Stimulated activated CD4-positive, alpha-beta T cell treated with anti-CD3 and anti-CD28 coated beads, Interleukin-1b, Interleukin-23, amount 100 ng/mL, for 1 hour (primary cell): ENCODE data around the gene MAP2K7.
"Not testable (repeated sequence)": the region's sequence is repeated elsewhere in the genome, so short reads cannot be mapped to it uniquely, and the experiment has no call there.

ENCODE experiments used
- DNase-seq, 2 donors: peaks; one replicate each; pipeline ENCODE4 v3.0.0-alpha.2; 2020; ENCODE audit warnings: low read depth in 2 of 2

MAP2K7 gene

DNA sequence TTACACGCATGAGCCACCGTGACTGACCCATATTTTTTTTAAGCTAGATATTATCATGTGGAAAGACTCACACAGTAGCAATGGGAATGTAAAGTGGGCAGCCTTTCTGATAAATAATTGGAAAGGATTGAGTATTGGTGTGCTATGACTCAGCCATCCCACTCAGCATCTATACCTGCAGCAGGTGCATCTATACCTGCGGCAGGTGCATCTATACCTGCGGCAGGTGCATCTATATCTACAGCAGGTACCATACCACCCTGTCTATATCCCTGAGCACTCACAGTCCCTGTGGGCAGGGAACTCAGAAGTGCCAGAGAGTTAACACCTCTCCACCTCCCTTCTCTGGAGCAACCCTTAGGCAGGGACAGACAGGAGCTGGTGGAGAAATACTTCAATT lies 20.6 kb upstream of the MAP2K7 start:
- DNase-seq = no peak

GRCh38 chr19:7883796-7884570 lies 19.7 kb upstream of the MAP2K7 start:
- no peak for DNase-seq

DNA sequence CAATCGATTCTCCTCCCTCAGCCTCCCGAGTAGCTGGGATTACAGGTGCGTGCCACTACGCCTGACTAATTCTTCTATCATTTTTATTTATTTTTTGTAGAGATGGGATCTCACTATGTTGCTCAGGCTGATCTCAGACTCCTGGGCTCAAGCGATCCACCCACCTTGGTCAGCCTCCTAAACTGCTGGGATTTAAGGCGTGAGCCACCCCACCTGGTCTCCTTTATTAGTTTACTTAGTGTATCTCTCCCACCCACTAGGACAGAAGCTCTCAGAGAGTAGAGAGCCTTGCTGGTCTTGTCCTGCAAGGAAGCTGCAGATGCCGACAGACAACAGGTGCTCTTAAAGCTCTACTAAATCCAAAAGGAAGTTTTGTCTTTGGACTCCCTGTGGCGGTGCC lies 17.9 kb upstream of the MAP2K7 start:
- no peak for DNase-seq

- no peak for DNase-seq
These were observed 16.1 kb upstream of the MAP2K7 start for GRCh38 chr19:7887408-7888144.

GRCh38 chr19:7888145-7888825 lies 15.4 kb upstream of the MAP2K7 start, which contains the start of gene LRRC8E:
LRRC8E (plus strand) TSS chr19:7888510; CDS start chr19:7895604, 7,094 bp downstream.
- DNase-seq = no peak

- DNase-seq = no peak
These were observed 14.9 kb upstream of the MAP2K7 start for GRCh38 chr19:7888826-7889217.

GRCh38 chr19:7893362-7894101 lies 10.1 kb upstream of the MAP2K7 start:
- DNase-seq = not testable (repeated sequence)

DNA sequence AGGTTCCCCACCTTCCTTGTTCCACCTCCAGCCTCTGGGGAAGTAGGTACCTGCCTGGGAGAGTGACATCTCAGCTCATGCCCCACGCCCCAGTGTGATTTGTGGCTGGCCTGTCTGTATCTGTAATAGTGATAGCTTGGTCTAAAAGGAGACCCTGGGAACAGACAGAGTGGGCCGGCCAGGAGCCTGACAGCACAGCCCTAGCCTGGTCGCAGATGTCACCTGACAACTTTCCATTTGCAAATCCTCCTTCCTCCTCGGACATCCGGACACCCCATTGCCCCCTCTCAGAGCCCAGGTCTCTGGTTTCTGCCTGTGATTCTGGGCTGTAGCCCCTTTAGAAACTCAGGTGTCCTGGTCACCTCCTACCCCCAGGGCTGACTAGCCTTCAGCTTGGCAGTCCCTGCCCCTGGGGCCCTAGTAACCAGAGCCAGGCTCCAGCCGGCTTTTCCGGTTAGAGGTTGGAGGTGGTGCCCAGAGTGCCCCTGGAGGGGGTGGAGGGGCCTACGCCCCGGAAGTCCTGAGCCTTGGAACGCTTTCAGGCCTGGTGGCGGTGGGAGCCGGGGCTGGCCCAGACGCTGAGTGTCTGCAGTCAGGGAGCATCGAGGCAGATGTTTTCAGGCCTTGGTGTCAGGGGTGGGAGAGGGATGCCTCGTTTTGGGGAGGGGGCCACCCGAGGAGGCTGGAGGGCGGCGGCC lies 8.9 kb upstream of the MAP2K7 start:
- DNase-seq = no peak

GRCh38 chr19:7895565-7895964 lies 8.1 kb upstream of the MAP2K7 start:
- no peak for DNase-seq

DNA sequence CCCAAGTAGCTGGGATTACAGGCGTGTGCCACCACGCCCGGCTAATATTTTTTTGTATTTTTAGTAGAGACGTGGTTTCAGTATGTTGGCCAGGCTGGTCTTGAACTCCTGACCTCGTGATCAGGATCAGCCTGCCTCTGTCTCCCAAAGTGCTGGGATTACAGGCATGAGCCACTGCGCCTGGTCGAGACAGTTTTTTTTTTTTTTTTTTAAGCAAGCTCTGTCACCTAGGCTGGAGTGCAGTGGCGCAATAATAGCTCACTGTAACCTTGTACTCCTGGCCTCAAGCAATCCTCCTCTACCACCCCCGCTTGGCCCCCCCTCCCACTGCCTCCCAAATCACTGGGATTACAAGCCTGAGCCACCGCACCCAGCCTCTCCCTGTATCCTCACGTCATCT lies 6.4 kb upstream of the MAP2K7 start:
- no peak for DNase-seq

GRCh38 chr19:7898967-7899366 lies 4.7 kb upstream of the MAP2K7 start:
- no peak for DNase-seq

DNA sequence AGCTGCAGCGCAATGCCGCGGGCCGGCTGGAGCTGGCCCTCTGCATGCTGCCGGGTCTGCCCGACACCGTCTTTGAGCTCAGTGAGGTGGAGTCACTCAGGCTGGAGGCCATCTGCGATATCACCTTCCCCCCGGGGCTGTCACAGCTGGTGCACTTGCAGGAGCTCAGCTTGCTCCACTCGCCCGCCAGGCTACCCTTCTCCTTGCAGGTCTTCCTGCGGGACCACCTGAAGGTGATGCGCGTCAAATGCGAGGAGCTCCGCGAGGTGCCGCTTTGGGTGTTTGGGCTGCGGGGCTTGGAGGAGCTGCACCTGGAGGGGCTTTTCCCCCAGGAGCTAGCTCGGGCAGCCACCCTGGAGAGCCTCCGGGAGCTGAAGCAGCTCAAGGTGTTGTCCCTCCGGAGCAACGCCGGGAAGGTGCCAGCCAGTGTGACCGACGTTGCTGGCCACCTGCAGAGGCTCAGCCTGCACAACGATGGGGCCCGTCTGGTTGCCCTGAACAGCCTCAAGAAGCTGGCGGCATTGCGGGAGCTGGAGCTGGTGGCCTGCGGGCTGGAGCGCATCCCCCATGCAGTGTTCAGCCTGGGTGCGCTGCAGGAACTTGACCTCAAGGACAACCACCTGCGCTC lies 3.8 kb upstream of the MAP2K7 start:
- no peak for DNase-seq

- DNase-seq = no peak
These were observed 3.2 kb upstream of the MAP2K7 start for GRCh38 chr19:7900401-7900870.

- no peak for DNase-seq
These were observed 2.7 kb upstream of the MAP2K7 start for GRCh38 chr19:7900931-7901330.

GRCh38 chr19:7901337-7901736 lies 2.3 kb upstream of the MAP2K7 start:
- no peak for DNase-seq

GRCh38 chr19:7902796-7903243 lies 857 bp upstream of the MAP2K7 start:
- no peak for DNase-seq

GRCh38 chr19:7904074-7905020 lies 670 bp downstream of the MAP2K7 start:
- no peak for DNase-seq

GRCh38 chr19:7905268-7905667 lies 1.6 kb downstream of the MAP2K7 start:
- no peak for DNase-seq

DNA sequence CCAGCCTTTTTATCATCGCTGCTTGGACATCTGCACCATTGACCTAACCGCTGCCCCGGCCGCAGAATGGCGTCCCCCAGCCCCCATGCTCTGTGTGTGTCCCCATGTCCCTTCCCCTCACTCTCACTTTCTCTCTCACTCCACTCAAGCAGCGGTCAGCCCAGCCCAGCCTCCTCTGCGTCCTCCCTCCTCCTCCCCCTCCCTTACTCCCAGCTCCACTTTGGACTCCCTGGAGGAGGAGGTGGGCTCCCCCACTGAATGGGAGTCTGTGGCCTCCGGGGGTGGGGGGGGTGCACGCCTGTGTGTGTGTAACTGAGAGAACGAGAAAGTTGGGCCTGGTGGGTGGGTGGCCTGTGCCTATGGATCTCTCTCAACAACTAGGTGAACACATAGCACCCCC lies 2.2 kb downstream of the MAP2K7 start:
- DNase-seq = no peak
